DOHH2 (cell line): ENCODE measurements around the gene CBLN4.

Source experiments
- H3F3A ChIP-seq: fragments of 200-600 bp; sonication (generic), shearing (Covaris generic); 2 replicates; pipeline ENCODE4 v1.6.0; 2016; ENCODE audit warnings: antibody characterized with exemption, mild to moderate bottlenecking; ENCODE audit not compliant: control insufficient read depth, insufficient read depth
- H3K27ac ChIP-seq: fragments of 200-600 bp; sonication (generic); 2 replicates; pipeline ENCODE4 v1.5.1; 2014; ENCODE audit warnings: low read depth, mild to moderate bottlenecking, low read length, moderate library complexity
- H3K27me3 ChIP-seq: fragments of 200-600 bp; sonication (generic); 2 replicates; pipeline ENCODE4 v1.6.1; 2014; ENCODE audit warnings: mild to moderate bottlenecking, low read length, mixed read lengths; ENCODE audit not compliant: control insufficient read depth
- H3K36me3 ChIP-seq: fragments of 200-600 bp; sonication (generic); 2 replicates; pipeline ENCODE4 v1.6.1; 2014; ENCODE audit warnings: mild to moderate bottlenecking, low read length, moderate library complexity, mixed read lengths; ENCODE audit not compliant: control insufficient read depth
- H3K4me1 ChIP-seq: fragments of 200-600 bp; sonication (generic); 2 replicates; pipeline ENCODE4 v1.6.1; 2014; ENCODE audit warnings: mild to moderate bottlenecking, low read length, mixed read lengths; ENCODE audit not compliant: control insufficient read depth
- H3K4me2 ChIP-seq: fragments of 200-600 bp; sonication (generic); 2 replicates; pipeline ENCODE4 v1.6.0; 2014; ENCODE audit warnings: mild to moderate bottlenecking, low read length, moderate library complexity
- H3K4me3 ChIP-seq: fragments of 200-600 bp; sonication (generic); 2 replicates; pipeline ENCODE4 v1.5.1; 2014; ENCODE audit warnings: mild to moderate bottlenecking, low read length, mixed read lengths
- H3K79me2 ChIP-seq: fragments of 200-600 bp; sonication (generic); 2 replicates; pipeline ENCODE4 v1.6.1; 2014; ENCODE audit warnings: mild to moderate bottlenecking, low read length, mixed read lengths; ENCODE audit not compliant: control insufficient read depth
- H3K9me2 ChIP-seq: fragments of 200-600 bp; sonication (generic); replicated peaks from 2 replicates; pipeline ENCODE4 v1.6.1; 2014; ENCODE audit warnings: mild to moderate bottlenecking, low read length, mixed read lengths; ENCODE audit not compliant: control insufficient read depth
- H3K9me3 ChIP-seq: fragments of 200-600 bp; sonication (generic); 2 replicates; pipeline ENCODE4 v1.6.1; 2014; ENCODE audit warnings: antibody characterized with exemption, low read length, mixed read lengths; ENCODE audit not compliant: control insufficient read depth, insufficient read depth
- H4K20me1 ChIP-seq: fragments of 200-600 bp; sonication (generic); 2 replicates; pipeline ENCODE4 v1.6.0; 2014; ENCODE audit warnings: low read depth, mild to moderate bottlenecking, antibody characterized with exemption, low read length, moderate library complexity; ENCODE audit not compliant: control insufficient read depth, insufficient read depth
- CTCF ChIP-seq: fragments of 200-600 bp; sonication (generic); IDR thresholded peaks from one replicate; pipeline ENCODE4 v1.5.1; 2014; ENCODE audit warnings: antibody characterized with exemption, mild to moderate bottlenecking, low read depth, low read length; ENCODE audit not compliant: poor library complexity, severe bottlenecking
- EZH2phosphoT487 ChIP-seq: fragments of 200-600 bp; sonication (generic); IDR thresholded peaks from 2 replicates; pipeline ENCODE4 v1.6.1; 2017; ENCODE audit warnings: borderline replicate concordance, mild to moderate bottlenecking, antibody characterized with exemption, low read length, moderate library complexity, mixed read lengths

CBLN4 gene

GRCh38 chr20:56004007-56004406 is 1.3 kb downstream of the CBLN4 start:
- Histone ChIP-seq H3K79me2 (no peaks in the 10 kb centered on the region), H4K20me1 (no peaks in the 10 kb centered on the region), H3K4me2 (no peak overlapping the region), H3K4me3 (no peak overlapping the region), H3K36me3 (no peaks in the 10 kb centered on the region), H3K9me2 (no peaks in the 10 kb centered on the region), H3K9me3 (peaks cover 3% of the 10 kb centered on the region; the same call in 1 of the 2 replicates), H3F3A (no peaks in the 10 kb centered on the region), H3K27ac (no peak overlapping the region), H3K4me1 (no peaks in the 10 kb centered on the region), H3K27me3 (no peaks in the 10 kb centered on the region)
- TF ChIP-seq CTCF (no peak), EZH2phosphoT487 (no peak)

GRCh38 chr20:56002908-56003800 is 2.2 kb downstream of the CBLN4 start:
- Histone ChIP-seq H3K9me2 (no peaks in the 10 kb centered on the region), H3K27me3 (no peaks in the 10 kb centered on the region), H3F3A (no peaks in the 10 kb centered on the region), H4K20me1 (no peaks in the 10 kb centered on the region), H3K4me1 (no peaks in the 10 kb centered on the region), H3K27ac (no peak overlapping the region), H3K4me3 (no peak overlapping the region), H3K9me3 (peaks cover 3% of the 10 kb centered on the region; the same call in 1 of the 2 replicates), H3K4me2 (no peak overlapping the region), H3K36me3 (no peaks in the 10 kb centered on the region), H3K79me2 (no peaks in the 10 kb centered on the region)
- TF ChIP-seq CTCF (no peak), EZH2phosphoT487 (no peak)

DNA sequence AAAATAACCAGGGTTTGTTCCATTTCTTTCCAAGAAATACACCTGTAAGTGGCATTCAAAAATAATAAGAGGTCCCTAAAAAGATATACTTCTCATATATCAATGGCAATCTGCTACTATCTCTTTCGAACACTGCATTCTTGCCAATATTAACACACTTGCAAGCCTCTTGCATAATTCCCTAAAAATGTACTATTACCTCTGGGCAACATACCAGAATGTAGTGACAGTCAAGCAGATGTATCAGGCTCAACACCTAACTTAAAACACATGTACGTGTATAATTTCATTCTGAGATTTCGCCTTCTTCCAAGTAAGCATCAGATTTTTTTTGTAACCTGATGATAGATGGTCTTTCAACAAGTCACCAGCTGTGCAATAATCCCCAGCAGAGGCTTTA is 3.4 kb downstream of the CBLN4 start:
- TF ChIP-seq CTCF: no peak
- no peak for TF ChIP-seq EZH2phosphoT487
- H3K79me2 ChIP-seq: no peaks in the 10 kb centered on the region
- H3K9me2 ChIP-seq: no peaks in the 10 kb centered on the region
- H3K4me1 ChIP-seq: no peaks in the 10 kb centered on the region
- H4K20me1 ChIP-seq: no peaks in the 10 kb centered on the region
- peaks cover 3% of the 10 kb centered on the region; the same call in 1 of the 2 replicates for H3K9me3 ChIP-seq
- no peaks in the 10 kb centered on the region for H3K27me3 ChIP-seq
- no peak overlapping the region for H3K4me2 ChIP-seq
- H3F3A ChIP-seq: no peaks in the 10 kb centered on the region
- H3K36me3 ChIP-seq: no peaks in the 10 kb centered on the region
- no peak overlapping the region for H3K27ac ChIP-seq
- no peak overlapping the region for H3K4me3 ChIP-seq
